ENCODE data around the gene IFT57. TPM values are rescaled to one million over a fixed set of nuclear protein-coding genes. Genes with fewer than 3 reads are reported as not detected.

IFT57 gene
- total and polyA plus RNA-seq, 10 donors = 26.2 to 48.9 (median 38.9) TPM

DNA sequence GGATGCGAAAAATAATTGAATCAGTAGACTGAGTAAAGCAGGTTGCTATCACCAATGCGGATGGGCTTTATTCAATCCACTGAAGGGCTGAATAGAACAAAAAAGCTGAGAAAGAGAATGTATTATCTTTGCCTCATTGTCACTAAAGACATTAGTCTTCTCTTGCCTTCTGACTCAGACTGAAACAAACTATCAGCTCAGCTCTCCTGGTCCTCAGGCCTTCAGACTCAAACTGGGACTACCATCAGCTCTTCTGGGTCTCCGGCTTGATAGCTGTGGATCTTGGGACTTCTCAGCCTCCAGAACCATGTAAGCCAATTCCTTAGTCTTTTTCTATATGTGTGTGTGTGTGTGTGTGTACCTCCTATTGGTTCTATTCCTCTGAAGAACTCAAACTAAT is 12.6 kb downstream of the IFT57 start:
- H3K36me3 ChIP-seq = peaks cover 3 to 84% (median 19%) of the 10 kb centered on the region in 6 donors
- intact Hi-C loops (cut with DNase I; ENCODE audit: low total_unique reads) = no loop called here
- no peak overlapping the region for H3K4me3 ChIP-seq
- no peak for TF ChIP-seq POLR2AphosphoS5 (IDR thresholded peaks at IDR 0.05)
- TF ChIP-seq, protein P1, sequence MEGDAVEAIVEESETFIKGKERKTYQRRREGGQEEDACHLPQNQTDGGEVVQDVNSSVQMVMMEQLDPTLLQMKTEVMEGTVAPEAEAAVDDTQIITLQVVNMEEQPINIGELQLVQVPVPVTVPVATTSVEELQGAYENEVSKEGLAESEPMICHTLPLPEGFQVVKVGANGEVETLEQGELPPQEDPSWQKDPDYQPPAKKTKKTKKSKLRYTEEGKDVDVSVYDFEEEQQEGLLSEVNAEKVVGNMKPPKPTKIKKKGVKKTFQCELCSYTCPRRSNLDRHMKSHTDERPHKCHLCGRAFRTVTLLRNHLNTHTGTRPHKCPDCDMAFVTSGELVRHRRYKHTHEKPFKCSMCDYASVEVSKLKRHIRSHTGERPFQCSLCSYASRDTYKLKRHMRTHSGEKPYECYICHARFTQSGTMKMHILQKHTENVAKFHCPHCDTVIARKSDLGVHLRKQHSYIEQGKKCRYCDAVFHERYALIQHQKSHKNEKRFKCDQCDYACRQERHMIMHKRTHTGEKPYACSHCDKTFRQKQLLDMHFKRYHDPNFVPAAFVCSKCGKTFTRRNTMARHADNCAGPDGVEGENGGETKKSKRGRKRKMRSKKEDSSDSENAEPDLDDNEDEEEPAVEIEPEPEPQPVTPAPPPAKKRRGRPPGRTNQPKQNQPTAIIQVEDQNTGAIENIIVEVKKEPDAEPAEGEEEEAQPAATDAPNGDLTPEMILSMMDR (IDR thresholded peaks at IDR 0.05 in 8 of 11, conservative IDR thresholded peaks at IDR 0.05 in 3 of 11) = no peak
- no peak for TF ChIP-seq POLR2A (IDR thresholded peaks at IDR 0.05)
- WGBS, 5 donors = 85 to 93% (median 91%) methylated on average over 3 of the region's 3 CpGs
- no peak overlapping the region for H3K27ac ChIP-seq
- H3K4me1 ChIP-seq = no peaks in the 10 kb centered on the region
- DNase-seq = no peak
- H3K27me3 ChIP-seq (replicated peaks in 1 of 7) = no peaks in the 10 kb centered on the region
- no peaks in the 10 kb centered on the region for H3K9me3 ChIP-seq

DNA sequence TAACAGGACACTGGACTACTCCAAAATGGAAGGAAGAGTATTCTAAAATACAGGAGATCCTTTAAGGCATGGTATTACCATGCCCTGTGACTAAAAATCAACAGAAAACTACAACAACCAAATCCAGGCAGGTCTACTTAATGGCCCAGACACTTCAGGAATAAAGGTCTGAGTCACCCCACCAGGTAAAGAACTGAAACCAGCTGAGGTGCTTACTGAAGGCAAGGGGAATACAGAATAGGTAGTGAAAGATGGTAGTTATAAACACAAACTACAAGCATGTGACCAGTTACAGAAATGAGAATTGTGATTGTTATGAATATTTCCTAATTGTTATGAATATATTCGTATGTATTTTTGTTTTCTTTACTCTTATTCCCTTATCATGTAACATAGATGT is 13.4 kb downstream of the IFT57 start:
- no peak overlapping the region for H3K27ac ChIP-seq
- intact Hi-C loops (cut with DNase I; ENCODE audit: low total_unique reads) = no loop called here
- peaks cover 3 to 87% (median 19%) of the 10 kb centered on the region in 6 donors for H3K36me3 ChIP-seq
- H3K27me3 ChIP-seq (replicated peaks in 1 of 7) = no peaks in the 10 kb centered on the region
- H3K4me3 ChIP-seq = no peak overlapping the region
- H3K9me3 ChIP-seq = no peaks in the 10 kb centered on the region
- 82 to 95% (median 94%) methylated on average over 1 of the region's 1 CpG for WGBS, 5 donors
- no peaks in the 10 kb centered on the region for H3K4me1 ChIP-seq
- DNase-seq = no peak
- TF ChIP-seq POLR2A (IDR thresholded peaks at IDR 0.05) = no peak
- TF ChIP-seq, protein P1 (IDR thresholded peaks at IDR 0.05 in 8 of 11, conservative IDR thresholded peaks at IDR 0.05 in 3 of 11) = no peak

DNA sequence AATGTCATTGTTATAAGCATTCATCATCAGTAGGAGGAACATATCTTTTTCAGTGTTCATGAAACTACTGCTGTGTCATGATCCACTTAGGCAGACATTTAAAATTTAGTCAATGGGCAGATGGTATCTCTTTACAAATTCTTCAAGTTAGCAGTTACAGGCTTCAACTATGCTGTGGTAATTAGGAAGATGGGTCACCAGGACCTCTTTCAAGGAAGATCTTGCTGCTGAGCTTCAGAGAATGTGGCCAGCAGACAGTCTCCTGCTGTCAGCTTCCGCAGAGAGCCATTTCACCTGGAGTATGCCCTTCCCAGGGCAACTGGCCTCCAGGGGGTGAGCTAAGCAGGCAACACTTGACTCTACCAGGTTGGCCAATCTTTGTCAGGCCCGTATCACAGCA is 19.4 kb downstream of the IFT57 start:
- 82 to 93% (median 89%) methylated on average over 2 of the region's 2 CpGs for WGBS, 5 donors
- no peaks in the 10 kb centered on the region for H3K4me1 ChIP-seq
- H3K27ac ChIP-seq = no peak overlapping the region
- intact Hi-C loops (cut with DNase I; ENCODE audit: low total_unique reads) = no loop called here
- peaks cover 0 to 51% (median 6%) of the 10 kb centered on the region in 6 donors for H3K36me3 ChIP-seq
- no peak for TF ChIP-seq POLR2AphosphoS5 (IDR thresholded peaks at IDR 0.05)
- TF ChIP-seq, protein P1 (IDR thresholded peaks at IDR 0.05 in 8 of 11, conservative IDR thresholded peaks at IDR 0.05 in 3 of 11) = no peak
- TF ChIP-seq POLR2A (IDR thresholded peaks at IDR 0.05) = no peak
- no peaks in the 10 kb centered on the region for H3K9me3 ChIP-seq
- no peaks in the 10 kb centered on the region for H3K27me3 ChIP-seq (replicated peaks in 1 of 7)
- no peak for DNase-seq
- H3K4me3 ChIP-seq = no peak overlapping the region

DNA sequence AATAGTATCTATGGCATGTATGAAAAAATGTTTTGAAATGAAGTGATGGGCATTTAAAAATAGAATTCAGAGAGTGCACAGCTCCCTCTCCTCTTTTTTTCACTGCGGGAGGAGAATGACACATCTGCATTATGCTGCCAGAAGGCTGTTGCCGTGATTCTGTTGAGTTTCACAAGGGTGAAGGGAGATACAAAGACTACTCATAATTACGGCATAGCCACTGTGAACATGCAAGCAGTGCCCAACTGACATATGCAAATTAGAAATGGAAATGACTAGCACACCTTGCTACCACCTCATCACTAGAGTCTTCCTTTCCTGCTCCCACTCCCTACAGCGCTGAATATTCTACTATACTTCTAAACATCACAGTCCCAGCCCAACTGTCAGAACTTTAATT is 20.1 kb downstream of the IFT57 start:
- intact Hi-C loops (cut with DNase I; ENCODE audit: low total_unique reads) = no loop called here
- peaks cover 0 to 44% (median 6%) of the 10 kb centered on the region in 6 donors for H3K36me3 ChIP-seq
- WGBS, 5 donors = 64 to 88% (median 82%) methylated on average over 4 of the region's 4 CpGs
- DNase-seq = no peak
- H3K9me3 ChIP-seq = no peaks in the 10 kb centered on the region
- no peak for TF ChIP-seq POLR2A (IDR thresholded peaks at IDR 0.05)
- no peak for TF ChIP-seq POLR2AphosphoS5 (IDR thresholded peaks at IDR 0.05)
- TF ChIP-seq, protein P1 (IDR thresholded peaks at IDR 0.05 in 8 of 11, conservative IDR thresholded peaks at IDR 0.05 in 3 of 11) = no peak
- H3K27ac ChIP-seq = no peak overlapping the region
- no peaks in the 10 kb centered on the region for H3K4me1 ChIP-seq
- H3K4me3 ChIP-seq = no peak overlapping the region
- no peaks in the 10 kb centered on the region for H3K27me3 ChIP-seq (replicated peaks in 1 of 7)

All from spleen (tissue), 11 donors.